HepG2 (cell line): ENCODE measurements around the gene NOL4L. TPM values are rescaled to one million over a fixed set of nuclear protein-coding genes. Genes with fewer than 3 reads are reported as not detected.

ENCODE experiments used
- GATA4 ChIP-seq: sonication (generic); IDR thresholded peaks from 2 replicates; pipeline ENCODE4 v1.6.1; 2016; ENCODE audit warnings: antibody characterized with exemption, low read depth, borderline replicate concordance
- KLF6 ChIP-seq: IDR thresholded peaks from 2 replicates; pipeline ENCODE4 v1.8.0; 2016; ENCODE audit warnings: missing biosample characterization, missing genetic modification reagents
- ZFX ChIP-seq: sonication (generic); formaldehyde crosslinking; IDR thresholded peaks from 2 replicates; pipeline ENCODE4 v1.4.0; 2020; ENCODE audit warnings: mild to moderate bottlenecking, low read depth, missing genetic modification reagents, moderate library complexity
- ZMYM4 ChIP-seq: sonication (generic); formaldehyde crosslinking; IDR thresholded peaks from 2 replicates; pipeline ENCODE4 v1.8.1; 2023; ENCODE audit warnings: mild to moderate bottlenecking, missing genetic modification reagents
- ZNF737 ChIP-seq: sonication (generic); formaldehyde crosslinking; IDR thresholded peaks from 2 replicates; pipeline ENCODE4 v1.5.0; 2020; ENCODE audit warnings: missing genetic modification reagents, mild to moderate bottlenecking, borderline replicate concordance
- polyA plus RNA-seq, 8 experiments: library from polyadenylated mRNA; depleted of rRNA in 3 of 8; stranded (reverse) in 7 of 8; unstranded in 1 of 8; fragments of >200 nt; fragmentation: Illumina TruSeq in 4 of 8; extraction: Trizol in 4 of 8; gene quantifications; 2 replicates each; pipeline versions ENCODE4 v1.2.1 to v1.2.3, GENCODE V29; 2011 to 2016; ENCODE audit warnings: low read depth in 4 of 8, missing spikeins in 1 of 8, mixed read lengths in 1 of 8; ENCODE audit not compliant: insufficient read depth in 1 of 8
- total RNA-seq, 5 experiments: library from RNA; depleted of rRNA; stranded (reverse); fragments of >200 nt; fragmentation: Illumina TruSeq; extraction: Trizol; gene quantifications; 2 replicates each; pipeline ENCODE4 v1.2.3, GENCODE V29; 2016; ENCODE audit warnings: low read depth in 1 of 5
- TF ChIP-seq, protein P1 (sequence below): sonication (generic); formaldehyde crosslinking; IDR thresholded peaks from 2 replicates; pipeline ENCODE4 v1.8.0; 2022; ENCODE audit warnings: low read depth, missing genetic modification reagents
- TF ChIP-seq, protein P2 (sequence below): IDR thresholded peaks from 2 replicates; pipeline ENCODE4 v1.6.1; 2016; ENCODE audit warnings: missing biosample characterization, missing genetic modification reagents, low read depth
- TF ChIP-seq, protein P3 (sequence below): sonication (generic); formaldehyde crosslinking; IDR thresholded peaks from 2 replicates; pipeline ENCODE4 v1.5.0; 2020; ENCODE audit warnings: missing genetic modification reagents
- TF ChIP-seq, protein P4 (sequence below): sonication (generic); formaldehyde crosslinking; IDR thresholded peaks from 2 replicates; pipeline ENCODE4 v1.8.0; 2022; ENCODE audit warnings: mild to moderate bottlenecking, missing genetic modification reagents
- TF ChIP-seq, protein P5 (sequence below): sonication (generic); formaldehyde crosslinking; IDR thresholded peaks from 2 replicates; pipeline ENCODE4 v1.4.0; 2020; ENCODE audit warnings: mild to moderate bottlenecking, missing genetic modification reagents
- TF ChIP-seq, protein P6 (sequence below): sonication (generic); formaldehyde crosslinking; IDR thresholded peaks from 2 replicates; pipeline ENCODE4 v1.4.0; 2020; ENCODE audit warnings: missing genetic modification reagents, borderline replicate concordance
- TF ChIP-seq, protein P7 (sequence below): sonication (generic); formaldehyde crosslinking; IDR thresholded peaks from 2 replicates; pipeline ENCODE4 v1.4.0; 2020; ENCODE audit warnings: missing genetic modification reagents, mild to moderate bottlenecking, borderline replicate concordance

NOL4L gene
- total and polyA plus RNA-seq, 2 of the 13 experiments (the other 11 are each of a cell fraction or from before 2014, with no cell fraction given) = 16.6 to 35.4 TPM

DNA sequence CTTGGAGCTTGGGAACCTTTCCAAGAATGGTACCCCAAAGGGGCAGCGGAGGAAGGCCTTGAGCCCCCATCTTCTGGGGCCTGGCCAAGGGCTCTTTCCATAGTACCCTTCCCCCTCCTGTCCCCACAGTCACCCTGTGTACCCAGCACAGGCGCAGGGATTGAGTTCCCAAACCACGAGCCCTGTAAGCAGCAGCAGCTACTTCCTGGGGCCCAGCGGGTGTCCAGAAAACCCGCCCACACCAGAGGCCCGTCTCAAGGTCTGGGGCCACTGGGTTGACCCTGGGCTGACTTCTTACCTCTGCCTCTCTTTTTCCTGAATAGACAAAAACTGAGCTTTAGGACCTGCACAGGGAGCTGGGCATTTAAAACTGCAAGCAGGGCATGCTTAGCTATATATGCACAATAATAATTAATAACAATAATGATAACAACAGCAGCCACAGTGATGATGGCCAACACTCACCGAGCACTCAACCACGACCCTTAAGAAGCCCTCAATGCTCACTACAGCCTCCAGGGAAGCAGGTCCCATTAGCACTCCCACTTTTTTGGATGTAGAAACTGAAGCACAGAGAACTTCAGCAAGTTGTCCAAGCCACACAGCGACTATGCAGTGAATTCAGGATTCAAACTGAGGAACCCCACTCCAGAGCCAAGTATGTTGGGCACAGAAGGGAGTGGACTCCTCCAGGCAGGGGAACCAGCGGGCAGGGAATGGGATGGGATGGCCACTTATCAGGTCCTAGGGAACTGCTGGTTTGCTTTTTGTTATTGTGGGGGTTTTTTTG is 14.5 kb downstream of the NOL4L start (continued):
- TF ChIP-seq, protein P1, sequence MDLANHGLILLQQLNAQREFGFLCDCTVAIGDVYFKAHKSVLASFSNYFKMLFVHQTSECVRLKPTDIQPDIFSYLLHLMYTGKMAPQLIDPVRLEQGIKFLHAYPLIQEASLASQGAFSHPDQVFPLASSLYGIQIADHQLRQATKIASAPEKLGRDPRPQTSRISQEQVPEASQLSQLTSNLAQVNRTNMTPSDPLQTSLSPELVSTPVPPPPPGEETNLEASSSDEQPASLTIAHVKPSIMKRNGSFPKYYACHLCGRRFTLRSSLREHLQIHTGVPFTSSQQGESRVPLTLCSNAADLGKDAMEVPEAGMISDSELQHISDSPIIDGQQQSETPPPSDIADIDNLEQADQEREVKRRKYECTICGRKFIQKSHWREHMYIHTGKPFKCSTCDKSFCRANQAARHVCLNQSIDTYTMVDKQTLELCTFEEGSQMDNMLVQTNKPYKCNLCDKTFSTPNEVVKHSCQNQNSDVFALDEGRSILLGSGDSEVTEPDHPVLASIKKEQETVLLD (CRISPR knock-in tag) = no peak
- TF ChIP-seq, protein P2, sequence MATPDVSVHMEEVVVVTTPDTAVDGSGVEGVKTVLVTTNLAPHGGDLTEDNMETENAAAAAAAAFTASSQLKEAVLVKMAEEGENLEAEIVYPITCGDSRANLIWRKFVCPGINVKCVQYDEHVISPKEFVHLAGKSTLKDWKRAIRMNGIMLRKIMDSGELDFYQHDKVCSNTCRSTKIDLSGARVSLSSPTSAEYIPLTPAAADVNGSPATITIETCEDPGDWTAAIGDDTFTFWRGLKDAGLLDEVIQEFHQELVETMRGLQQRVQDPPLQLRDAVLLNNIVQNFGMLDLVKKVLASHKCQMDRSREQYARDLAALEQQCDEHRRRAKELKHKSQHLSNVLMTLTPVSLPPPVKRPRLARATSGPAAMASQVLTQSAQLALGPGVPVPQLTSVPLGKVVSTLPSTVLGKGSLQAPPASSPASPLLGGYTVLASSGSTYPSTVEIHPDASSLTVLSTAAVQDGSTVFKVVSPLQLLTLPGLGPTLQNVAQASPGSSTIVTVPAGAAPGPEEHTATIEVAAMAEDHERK (CRISPR knock-in tag) = no peak
- no peak for TF ChIP-seq ZNF737 (CRISPR knock-in tag)
- TF ChIP-seq, protein P3, sequence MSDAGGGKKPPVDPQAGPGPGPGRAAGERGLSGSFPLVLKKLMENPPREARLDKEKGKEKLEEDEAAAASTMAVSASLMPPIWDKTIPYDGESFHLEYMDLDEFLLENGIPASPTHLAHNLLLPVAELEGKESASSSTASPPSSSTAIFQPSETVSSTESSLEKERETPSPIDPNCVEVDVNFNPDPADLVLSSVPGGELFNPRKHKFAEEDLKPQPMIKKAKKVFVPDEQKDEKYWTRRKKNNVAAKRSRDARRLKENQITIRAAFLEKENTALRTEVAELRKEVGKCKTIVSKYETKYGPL (CRISPR knock-in tag) = no peak
- TF ChIP-seq GATA4 = no peak
- TF ChIP-seq, protein P4, sequence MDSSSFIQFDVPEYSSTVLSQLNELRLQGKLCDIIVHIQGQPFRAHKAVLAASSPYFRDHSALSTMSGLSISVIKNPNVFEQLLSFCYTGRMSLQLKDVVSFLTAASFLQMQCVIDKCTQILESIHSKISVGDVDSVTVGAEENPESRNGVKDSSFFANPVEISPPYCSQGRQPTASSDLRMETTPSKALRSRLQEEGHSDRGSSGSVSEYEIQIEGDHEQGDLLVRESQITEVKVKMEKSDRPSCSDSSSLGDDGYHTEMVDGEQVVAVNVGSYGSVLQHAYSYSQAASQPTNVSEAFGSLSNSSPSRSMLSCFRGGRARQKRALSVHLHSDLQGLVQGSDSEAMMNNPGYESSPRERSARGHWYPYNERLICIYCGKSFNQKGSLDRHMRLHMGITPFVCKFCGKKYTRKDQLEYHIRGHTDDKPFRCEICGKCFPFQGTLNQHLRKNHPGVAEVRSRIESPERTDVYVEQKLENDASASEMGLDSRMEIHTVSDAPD = no peak
- TF ChIP-seq, protein P5, sequence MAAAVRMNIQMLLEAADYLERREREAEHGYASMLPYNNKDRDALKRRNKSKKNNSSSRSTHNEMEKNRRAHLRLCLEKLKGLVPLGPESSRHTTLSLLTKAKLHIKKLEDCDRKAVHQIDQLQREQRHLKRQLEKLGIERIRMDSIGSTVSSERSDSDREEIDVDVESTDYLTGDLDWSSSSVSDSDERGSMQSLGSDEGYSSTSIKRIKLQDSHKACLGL = no peak
- TF ChIP-seq, protein P6, sequence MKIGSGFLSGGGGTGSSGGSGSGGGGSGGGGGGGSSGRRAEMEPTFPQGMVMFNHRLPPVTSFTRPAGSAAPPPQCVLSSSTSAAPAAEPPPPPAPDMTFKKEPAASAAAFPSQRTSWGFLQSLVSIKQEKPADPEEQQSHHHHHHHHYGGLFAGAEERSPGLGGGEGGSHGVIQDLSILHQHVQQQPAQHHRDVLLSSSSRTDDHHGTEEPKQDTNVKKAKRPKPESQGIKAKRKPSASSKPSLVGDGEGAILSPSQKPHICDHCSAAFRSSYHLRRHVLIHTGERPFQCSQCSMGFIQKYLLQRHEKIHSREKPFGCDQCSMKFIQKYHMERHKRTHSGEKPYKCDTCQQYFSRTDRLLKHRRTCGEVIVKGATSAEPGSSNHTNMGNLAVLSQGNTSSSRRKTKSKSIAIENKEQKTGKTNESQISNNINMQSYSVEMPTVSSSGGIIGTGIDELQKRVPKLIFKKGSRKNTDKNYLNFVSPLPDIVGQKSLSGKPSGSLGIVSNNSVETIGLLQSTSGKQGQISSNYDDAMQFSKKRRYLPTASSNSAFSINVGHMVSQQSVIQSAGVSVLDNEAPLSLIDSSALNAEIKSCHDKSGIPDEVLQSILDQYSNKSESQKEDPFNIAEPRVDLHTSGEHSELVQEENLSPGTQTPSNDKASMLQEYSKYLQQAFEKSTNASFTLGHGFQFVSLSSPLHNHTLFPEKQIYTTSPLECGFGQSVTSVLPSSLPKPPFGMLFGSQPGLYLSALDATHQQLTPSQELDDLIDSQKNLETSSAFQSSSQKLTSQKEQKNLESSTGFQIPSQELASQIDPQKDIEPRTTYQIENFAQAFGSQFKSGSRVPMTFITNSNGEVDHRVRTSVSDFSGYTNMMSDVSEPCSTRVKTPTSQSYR (CRISPR knock-in tag) = no peak; the same call in 1 of the 2 replicates
- TF ChIP-seq, protein P7, sequence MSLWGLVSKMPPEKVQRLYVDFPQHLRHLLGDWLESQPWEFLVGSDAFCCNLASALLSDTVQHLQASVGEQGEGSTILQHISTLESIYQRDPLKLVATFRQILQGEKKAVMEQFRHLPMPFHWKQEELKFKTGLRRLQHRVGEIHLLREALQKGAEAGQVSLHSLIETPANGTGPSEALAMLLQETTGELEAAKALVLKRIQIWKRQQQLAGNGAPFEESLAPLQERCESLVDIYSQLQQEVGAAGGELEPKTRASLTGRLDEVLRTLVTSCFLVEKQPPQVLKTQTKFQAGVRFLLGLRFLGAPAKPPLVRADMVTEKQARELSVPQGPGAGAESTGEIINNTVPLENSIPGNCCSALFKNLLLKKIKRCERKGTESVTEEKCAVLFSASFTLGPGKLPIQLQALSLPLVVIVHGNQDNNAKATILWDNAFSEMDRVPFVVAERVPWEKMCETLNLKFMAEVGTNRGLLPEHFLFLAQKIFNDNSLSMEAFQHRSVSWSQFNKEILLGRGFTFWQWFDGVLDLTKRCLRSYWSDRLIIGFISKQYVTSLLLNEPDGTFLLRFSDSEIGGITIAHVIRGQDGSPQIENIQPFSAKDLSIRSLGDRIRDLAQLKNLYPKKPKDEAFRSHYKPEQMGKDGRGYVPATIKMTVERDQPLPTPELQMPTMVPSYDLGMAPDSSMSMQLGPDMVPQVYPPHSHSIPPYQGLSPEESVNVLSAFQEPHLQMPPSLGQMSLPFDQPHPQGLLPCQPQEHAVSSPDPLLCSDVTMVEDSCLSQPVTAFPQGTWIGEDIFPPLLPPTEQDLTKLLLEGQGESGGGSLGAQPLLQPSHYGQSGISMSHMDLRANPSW (CRISPR knock-in tag) = no peak
- TF ChIP-seq ZFX = peak; percentile 25; the same call in 1 of the 2 replicates
- TF ChIP-seq ZMYM4 (CRISPR knock-in tag) = no peak
- no peak for TF ChIP-seq KLF6 (CRISPR knock-in tag)
